HG03097 (cell line): ENCODE data around the gene GRIFIN.
"Not testable (repeated sequence)": the region's sequence is repeated elsewhere in the genome, so short reads cannot be mapped to it uniquely, and the experiment has no call there.

ENCODE experiments used
- ATAC-seq: cut with Tn5 transposase; IDR thresholded peaks from one replicate; pipeline ENCODE4 v1.9.1; 2021; ENCODE audit not compliant: unreplicated experiment, low FRiP score

GRIFIN gene

GRCh38 chr7:2480070-2480408, 3.8 kb upstream of the GRIFIN start:
- no peak for ATAC-seq

- no peak for ATAC-seq
Measured at GRCh38 chr7:2479276-2480069, 3.3 kb upstream of the GRIFIN start.

DNA sequence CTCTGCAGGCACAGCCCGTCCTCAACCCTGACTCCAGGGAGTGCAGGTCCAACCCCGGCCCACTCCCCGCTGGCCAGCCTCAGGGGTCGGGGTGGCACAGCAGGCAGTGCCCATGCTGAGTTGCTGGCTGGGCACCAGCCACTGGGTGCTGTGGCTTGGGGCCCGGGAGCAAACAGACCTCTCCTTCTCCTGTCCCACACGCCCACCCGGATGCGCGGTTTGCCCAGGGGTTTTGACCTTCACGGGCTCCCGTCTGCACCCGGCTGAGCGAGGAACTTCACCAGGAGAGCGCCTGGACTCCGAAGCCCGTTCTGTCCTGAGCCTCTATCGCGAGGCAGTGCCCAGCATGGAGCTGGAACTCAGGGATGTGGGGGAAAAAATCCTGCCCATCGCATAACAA, 2.6 kb upstream of the GRIFIN start:
- no peak for ATAC-seq

- ATAC-seq = no peak
Measured at GRCh38 chr7:2478399-2478785, 2.2 kb upstream of the GRIFIN start.

DNA sequence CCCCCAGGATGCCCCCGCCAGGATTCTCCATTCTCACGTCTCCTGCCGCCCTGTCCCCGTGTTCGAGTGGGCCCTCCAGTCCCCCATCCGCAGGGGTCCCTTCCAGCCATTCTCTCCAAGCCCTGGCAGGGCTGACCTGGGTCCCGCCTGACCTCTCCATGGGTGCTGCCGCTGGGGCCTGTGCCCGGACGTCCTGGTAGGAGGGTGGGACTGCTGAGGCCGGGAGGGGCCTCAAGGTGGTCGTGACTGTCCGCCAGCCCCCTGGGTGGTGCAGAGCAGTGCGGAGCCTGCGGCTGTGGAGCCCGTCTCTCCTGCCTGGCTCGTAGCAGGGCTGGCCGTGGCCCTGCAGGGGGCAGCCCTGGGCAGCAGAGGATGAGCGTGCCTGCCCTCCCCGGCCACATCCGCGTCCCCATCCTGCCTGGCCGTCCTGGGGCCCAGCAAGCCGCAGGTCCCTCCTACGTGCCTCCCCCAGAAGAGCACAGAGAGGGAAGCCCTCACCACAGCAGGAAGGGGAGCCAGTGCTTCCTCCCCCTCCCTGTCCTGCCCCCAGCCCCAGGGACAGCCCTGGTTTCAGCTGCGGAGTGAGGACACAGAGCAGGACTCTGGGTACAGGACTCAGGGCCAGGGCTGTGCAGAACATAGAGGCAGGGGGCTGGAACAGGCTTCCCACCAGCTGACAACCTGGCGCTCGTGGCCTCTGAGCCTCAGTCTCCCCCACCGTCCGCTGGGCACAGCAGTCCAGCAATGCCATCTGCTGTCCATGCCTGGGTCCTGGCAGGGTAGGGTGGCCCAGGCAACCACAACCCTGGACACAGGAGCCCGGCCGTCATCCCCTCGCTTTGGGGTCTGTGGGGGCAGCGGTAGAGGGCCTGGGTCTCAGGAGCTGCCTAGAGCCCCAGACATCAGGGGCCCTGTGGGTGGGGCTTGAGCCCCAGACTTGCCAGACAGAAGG, 1.5 kb upstream of the GRIFIN start:
- ATAC-seq = no peak

- ATAC-seq = no peak
Measured at GRCh38 chr7:2476776-2477446, 713 bp upstream of the GRIFIN start.

- no peak for ATAC-seq
Measured at GRCh38 chr7:2475678-2476015, 551 bp downstream of the GRIFIN start.

- no peak for ATAC-seq
Measured at GRCh38 chr7:2474813-2475677, 1.2 kb downstream of the GRIFIN start.

DNA sequence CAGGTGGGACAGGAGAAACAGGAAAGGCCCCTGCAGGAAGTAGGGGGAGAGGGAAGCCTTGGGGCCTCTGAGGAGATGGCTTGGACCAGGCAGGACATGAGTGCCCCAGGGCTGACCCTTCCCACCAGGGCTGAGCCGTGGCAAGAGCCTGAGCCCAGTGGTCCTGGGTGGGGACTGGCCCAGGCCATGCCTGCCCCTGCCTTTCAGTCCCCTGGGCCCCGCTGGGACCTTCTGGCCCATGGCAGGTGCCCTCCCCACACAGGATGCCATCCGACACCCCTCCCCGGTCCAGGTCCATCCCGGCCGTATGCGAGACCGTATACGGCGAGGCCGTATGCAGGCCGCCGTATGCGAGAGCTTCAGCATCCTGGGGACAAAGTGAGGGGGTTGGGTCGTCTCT, 2.0 kb downstream of the GRIFIN start:
- no peak for ATAC-seq

DNA sequence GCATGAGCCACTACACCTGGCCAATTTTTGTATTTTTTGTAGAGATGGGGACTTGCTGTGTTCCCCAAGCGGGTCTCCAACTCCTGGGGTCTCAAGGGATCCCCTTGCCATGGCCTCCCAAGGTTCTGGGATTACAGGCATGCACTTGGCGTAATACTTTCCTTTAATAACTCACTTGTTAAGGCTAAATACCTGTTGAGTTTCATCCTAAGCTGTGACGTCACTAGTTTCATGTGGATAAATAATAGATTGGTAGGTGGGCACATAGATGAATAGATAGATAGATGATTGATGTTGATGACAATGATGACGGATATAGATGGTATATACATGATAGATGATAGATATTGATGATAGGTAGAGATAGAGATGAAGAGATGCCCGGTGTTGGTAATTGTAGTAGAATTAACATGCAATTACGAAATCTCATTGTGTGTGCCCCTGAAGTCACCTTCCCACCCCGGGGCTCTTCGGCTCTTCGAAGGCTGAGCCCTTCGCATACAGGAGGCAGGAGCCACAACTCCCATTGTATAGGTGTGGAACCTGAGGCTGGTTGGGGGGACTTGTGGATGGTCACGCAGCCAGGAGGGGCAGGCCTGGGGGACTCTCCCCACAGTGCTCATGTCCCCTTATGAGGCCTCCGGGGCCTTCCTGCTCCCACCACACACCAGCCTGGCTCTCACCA, 2.6 kb downstream of the GRIFIN start:
- no peak for ATAC-seq

- no peak for ATAC-seq
Measured at GRCh38 chr7:2472739-2473138, 3.5 kb downstream of the GRIFIN start.

DNA sequence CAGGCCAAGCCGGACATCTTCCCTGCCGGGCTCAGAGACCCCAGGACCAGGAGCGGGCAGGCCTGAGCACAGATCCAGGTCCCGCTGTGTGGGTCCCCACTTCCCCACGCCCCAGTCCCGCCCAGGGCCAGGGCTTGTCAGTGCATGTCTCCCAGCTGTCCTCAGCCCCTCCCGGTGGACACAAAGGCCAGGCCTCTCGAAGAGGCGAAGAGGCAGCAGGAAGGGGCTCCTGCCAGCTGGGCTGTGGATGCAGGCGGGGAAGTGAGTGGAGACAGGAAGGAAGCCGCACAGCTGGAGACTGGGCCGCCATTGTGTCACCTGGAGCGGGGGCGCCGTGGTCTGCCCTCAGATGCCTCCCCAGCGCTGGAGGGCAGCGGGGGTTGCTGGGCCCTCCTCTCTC, 4.8 kb downstream of the GRIFIN start:
- no peak for ATAC-seq

DNA sequence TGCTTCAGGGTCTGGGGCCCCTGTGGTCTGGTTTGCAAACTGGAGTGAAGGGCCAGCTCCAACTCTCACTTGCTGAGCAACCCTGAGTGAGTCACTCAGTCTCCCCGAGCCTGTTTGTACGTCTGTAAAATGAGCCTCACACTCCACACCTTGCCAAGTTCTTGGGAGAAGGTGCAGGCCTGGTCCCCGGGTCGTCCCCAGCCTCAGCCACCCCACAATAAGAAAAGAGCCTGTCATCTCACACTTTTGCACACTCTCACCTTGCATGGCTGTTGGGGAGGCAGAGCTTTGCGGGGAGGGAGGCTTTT, 5.2 kb downstream of the GRIFIN start:
- ATAC-seq = no peak

DNA sequence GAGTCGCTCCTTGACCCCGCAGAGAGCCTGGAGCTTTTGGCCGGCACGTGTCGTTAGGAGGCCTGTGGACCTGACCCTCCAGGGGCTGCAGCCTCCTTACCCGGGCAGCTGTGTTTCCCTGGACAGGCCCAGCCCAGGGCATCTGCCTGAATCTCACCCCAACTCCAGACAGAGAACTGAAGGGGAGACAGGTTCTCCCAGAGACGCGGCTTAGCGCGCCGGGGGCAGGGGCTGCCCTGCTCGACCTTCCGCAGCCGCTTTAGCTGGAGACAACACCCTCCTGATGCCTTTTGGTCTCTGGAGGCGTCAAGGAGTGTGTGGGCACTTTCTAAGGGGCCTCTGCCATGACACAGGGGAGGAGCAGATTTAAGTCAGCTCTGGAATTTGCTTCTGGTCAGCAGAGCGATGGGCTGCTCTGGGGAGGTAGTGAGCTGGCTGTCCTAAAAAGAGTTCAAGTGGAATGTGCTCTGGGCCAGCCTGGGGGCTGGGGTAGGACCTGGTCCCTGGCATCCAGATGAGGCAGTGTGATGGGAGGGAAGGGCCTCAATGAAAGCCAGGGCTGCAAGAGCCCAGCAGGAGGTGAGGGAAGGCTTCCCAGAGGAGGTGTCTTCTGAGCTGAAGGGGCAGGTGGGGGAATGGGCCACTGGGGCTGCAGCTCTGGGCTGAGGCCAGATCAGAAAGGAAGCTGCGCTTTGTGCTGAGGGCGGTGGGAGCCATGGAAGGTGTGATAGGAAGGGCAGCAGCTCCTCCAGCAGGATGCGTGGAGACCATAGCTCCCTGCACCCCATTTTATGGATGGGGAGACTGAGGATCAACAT, 5.8 kb downstream of the GRIFIN start:
- no peak for ATAC-seq

DNA sequence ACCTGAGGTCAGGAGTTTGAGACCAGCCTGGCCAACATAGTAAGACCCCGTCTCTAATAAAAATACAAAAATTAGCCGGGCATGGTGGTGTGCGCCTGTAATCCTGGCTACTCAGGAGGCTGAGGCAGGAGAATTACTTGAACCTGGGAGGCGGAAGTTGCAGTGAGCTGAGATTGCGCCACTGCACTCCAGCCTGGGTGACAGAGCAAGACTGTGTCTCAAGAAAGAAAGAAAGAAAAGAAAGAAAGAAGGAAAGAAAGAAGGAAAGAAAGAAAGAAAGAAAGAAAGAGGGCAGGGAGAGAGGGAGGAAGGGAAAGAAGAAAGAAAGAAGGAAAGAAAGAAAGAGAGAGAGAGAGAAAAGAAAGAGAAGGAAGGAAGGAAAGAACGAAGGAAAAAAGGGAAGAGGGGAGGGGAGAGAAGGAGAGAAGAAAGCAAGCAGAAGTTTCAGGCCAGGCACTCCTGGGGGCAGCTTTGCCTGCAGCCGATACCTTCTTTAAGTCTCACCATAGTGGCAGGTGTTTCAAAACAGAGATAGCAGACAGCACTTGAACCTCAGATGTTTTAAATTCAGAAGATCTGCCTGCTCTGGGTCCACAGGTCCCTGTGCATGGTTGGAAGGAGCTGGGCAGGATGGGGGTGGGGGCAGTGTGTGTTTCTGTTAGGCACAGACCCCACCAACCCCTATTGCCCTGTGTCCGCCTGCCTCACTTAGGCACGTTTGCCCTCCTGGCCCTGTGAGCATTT, 6.6 kb downstream of the GRIFIN start:
- not testable (repeated sequence) for ATAC-seq

- no peak for ATAC-seq
Measured at GRCh38 chr7:2468227-2468626, 8.0 kb downstream of the GRIFIN start.

- no peak for ATAC-seq
Measured at GRCh38 chr7:2466675-2467074, 9.5 kb downstream of the GRIFIN start.

- ATAC-seq = no peak
Measured at GRCh38 chr7:2465928-2466327, 10.3 kb downstream of the GRIFIN start.

GRCh38 chr7:2462731-2463130, 13.5 kb downstream of the GRIFIN start:
- no peak for ATAC-seq
